Panc1 (cell line): ENCODE results near the gene SLC22A7. TPM values are rescaled to one million over a fixed set of nuclear protein-coding genes. Genes with fewer than 3 reads are reported as not detected.

Experiments used
- ATAC-seq: fragments of 200-7000 bp; cut with Tn5 transposase; 2 replicates; pipeline ENCODE4 v1.9.1; 2020; ENCODE audit warnings: mild to moderate bottlenecking, moderate library complexity
- BruUV-seq: library from RNA; stranded (reverse); fragments of 400-500 nt; replicated peaks from 2 replicates; lab custom pipeline; 2021; lab: Mats Ljungman, UMichigan
- CTCF ChIA-PET: fragments of 300-600 bp; sonication (Branson Sonifier 250); formaldehyde crosslinking; loops from one replicate; lab custom pipeline; 2022; ENCODE audit warnings: antibody characterized with exemption; lab: Charles Lee
- POLR2A ChIA-PET: fragments of 300-600 bp; sonication (Branson Sonifier 250); formaldehyde crosslinking; loops from one replicate; lab custom pipeline; 2022; ENCODE audit warnings: antibody characterized with exemption; lab: Charles Lee
- DNase-seq: peaks from one replicate; pipeline ENCODE4 v3.0.0-alpha.2; 2010; ENCODE audit warnings: low read depth, low spot score
- H3K27ac ChIP-seq: 2 replicates; pipeline ENCODE4 v1.5.1; 2011; ENCODE audit warnings: mild to moderate bottlenecking, low read length, inconsistent platforms
- H3K27me3 ChIP-seq: fragments of 200-500 bp; sonication (Bioruptor generic); 2 replicates; pipeline ENCODE4 v1.6.0; 2014; ENCODE audit warnings: low read length, inconsistent platforms; ENCODE audit not compliant: control insufficient read depth, insufficient read depth
- H3K36me3 ChIP-seq: fragments of 200-500 bp; sonication (Bioruptor generic); 2 replicates; pipeline ENCODE4 v1.5.1; 2014; ENCODE audit warnings: inconsistent platforms, mild to moderate bottlenecking, low read length, moderate library complexity; ENCODE audit not compliant: control insufficient read depth, insufficient read depth
- H3K4me1 ChIP-seq: 2 replicates; pipeline ENCODE4 v1.5.1; 2011; ENCODE audit warnings: inconsistent platforms, mild to moderate bottlenecking, low read length, moderate library complexity; ENCODE audit not compliant: control insufficient read depth, insufficient read depth
- H3K4me3 ChIP-seq, 2 experiments: 2 replicates each; pipeline ENCODE4 v1.5.1; 2011 to 2012; ENCODE audit warnings: low read depth in 2 of 2, low read length in 2 of 2, mild to moderate bottlenecking in 2 of 2, inconsistent platforms in 1 of 2, moderate library complexity in 1 of 2
- H3K9me3 ChIP-seq: fragments of 200-500 bp; sonication (Bioruptor generic); 2 replicates; pipeline ENCODE4 v1.5.1; 2014; ENCODE audit warnings: low read depth, mild to moderate bottlenecking, inconsistent platforms, low read length, moderate library complexity; ENCODE audit not compliant: control insufficient read depth, insufficient read depth
- POLR2AphosphoS5 ChIP-seq: IDR thresholded peaks from 2 replicates; pipeline ENCODE4 v1.6.1; 2012; ENCODE audit warnings: mild to moderate bottlenecking, low read depth, low read length, moderate library complexity
- SIN3A ChIP-seq: IDR thresholded peaks from 2 replicates; pipeline ENCODE4 v1.6.1; 2012; ENCODE audit warnings: low read depth, mild to moderate bottlenecking, low read length, moderate library complexity, borderline replicate concordance; ENCODE audit not compliant: insufficient read depth
- TCF7L2 ChIP-seq: IDR thresholded peaks from 2 replicates; pipeline ENCODE4 v1.6.1; 2011; ENCODE audit warnings: mild to moderate bottlenecking, low read depth, low read length, inconsistent platforms
- in situ Hi-C: cut with HindIII; loops from 2 replicates; pipeline ENCODE4 v1.10.0; 2016; ENCODE audit warnings: low sequenced_read_pairs, low pct_unique_long_range_greater_than_20kb
- intact Hi-C: fragments of 100-400 bp; cut with micrococcal nuclease; formaldehyde crosslinking; loops from one replicate; pipeline ENCODE4 v1.10.0; 2022; ENCODE audit not compliant: unreplicated experiment
- total RNA-seq: library from RNA; stranded (reverse); gene quantifications from one replicate; pipeline ENCODE4 v1.2.1, GENCODE V29; 2021; ENCODE audit not compliant: unreplicated experiment
- TF ChIP-seq, protein P1 (sequence below), 2 experiments: IDR thresholded peaks; 2 replicates each; pipeline ENCODE4 v1.6.1; 2011 to 2012; ENCODE audit warnings: low read depth in 2 of 2, control low read depth in 1 of 2, low read length in 1 of 2, mild to moderate bottlenecking in 1 of 2, moderate library complexity in 1 of 2; ENCODE audit not compliant: insufficient read depth in 1 of 2
- TF ChIP-seq, protein P2 (sequence below): fragments of 450-650 bp; IDR thresholded peaks from 2 replicates; pipeline ENCODE4 v1.5.1; 2017; ENCODE audit warnings: mild to moderate bottlenecking

Gene SLC22A7
- total RNA-seq, 1 experiment from 2014 or later, result not detected

DNA sequence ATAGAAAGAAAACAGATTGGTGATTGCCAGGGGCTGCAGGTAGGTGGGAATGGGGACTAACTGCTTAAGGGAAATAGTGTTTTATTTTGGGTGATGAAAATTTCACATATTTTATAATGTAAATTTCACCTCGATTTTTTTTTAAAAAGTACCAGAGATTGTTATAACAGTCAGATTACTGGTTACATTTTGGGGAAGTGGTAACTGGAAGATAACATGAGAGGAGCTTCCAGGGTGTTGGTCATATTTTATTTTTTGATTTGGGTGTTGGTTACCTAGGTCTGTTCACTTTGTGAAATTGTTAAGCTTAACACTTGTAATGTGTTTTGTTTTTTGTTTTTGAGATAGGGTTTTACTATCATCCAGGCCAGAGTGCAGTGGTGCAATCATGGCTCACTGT, 27.8 kb downstream of the SLC22A7 start:
- in situ Hi-C loops (no loop called here), intact Hi-C loops (no loop called here)
- BruUV-seq, result no TSS peak
- DNase-seq (no peak), ATAC-seq (no peak)
- Histone ChIP-seq H3K27ac (no peak overlapping the region), H3K9me3 (no peaks in the 10 kb centered on the region), H3K4me3 (no peak overlapping the region), H3K36me3 (no peaks in the 10 kb centered on the region), H3K4me1 (no peaks in the 10 kb centered on the region), H3K27me3 (no peaks in the 10 kb centered on the region)
- ChIA-PET POLR2A (no interaction called here), CTCF (no interaction called here)
- TF ChIP-seq POLR2AphosphoS5 (no peak), TCF7L2 (no peak), SIN3A (no peak)
- TF ChIP-seq, protein P1, sequence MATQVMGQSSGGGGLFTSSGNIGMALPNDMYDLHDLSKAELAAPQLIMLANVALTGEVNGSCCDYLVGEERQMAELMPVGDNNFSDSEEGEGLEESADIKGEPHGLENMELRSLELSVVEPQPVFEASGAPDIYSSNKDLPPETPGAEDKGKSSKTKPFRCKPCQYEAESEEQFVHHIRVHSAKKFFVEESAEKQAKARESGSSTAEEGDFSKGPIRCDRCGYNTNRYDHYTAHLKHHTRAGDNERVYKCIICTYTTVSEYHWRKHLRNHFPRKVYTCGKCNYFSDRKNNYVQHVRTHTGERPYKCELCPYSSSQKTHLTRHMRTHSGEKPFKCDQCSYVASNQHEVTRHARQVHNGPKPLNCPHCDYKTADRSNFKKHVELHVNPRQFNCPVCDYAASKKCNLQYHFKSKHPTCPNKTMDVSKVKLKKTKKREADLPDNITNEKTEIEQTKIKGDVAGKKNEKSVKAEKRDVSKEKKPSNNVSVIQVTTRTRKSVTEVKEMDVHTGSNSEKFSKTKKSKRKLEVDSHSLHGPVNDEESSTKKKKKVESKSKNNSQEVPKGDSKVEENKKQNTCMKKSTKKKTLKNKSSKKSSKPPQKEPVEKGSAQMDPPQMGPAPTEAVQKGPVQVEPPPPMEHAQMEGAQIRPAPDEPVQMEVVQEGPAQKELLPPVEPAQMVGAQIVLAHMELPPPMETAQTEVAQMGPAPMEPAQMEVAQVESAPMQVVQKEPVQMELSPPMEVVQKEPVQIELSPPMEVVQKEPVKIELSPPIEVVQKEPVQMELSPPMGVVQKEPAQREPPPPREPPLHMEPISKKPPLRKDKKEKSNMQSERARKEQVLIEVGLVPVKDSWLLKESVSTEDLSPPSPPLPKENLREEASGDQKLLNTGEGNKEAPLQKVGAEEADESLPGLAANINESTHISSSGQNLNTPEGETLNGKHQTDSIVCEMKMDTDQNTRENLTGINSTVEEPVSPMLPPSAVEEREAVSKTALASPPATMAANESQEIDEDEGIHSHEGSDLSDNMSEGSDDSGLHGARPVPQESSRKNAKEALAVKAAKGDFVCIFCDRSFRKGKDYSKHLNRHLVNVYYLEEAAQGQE (IDR thresholded peaks at IDR 0.05; ENCODE audit: insufficient read depth in 1 of 2, low read depth in 2 of 2, low read length in 1 of 2), result no peak
- TF ChIP-seq, protein P2, sequence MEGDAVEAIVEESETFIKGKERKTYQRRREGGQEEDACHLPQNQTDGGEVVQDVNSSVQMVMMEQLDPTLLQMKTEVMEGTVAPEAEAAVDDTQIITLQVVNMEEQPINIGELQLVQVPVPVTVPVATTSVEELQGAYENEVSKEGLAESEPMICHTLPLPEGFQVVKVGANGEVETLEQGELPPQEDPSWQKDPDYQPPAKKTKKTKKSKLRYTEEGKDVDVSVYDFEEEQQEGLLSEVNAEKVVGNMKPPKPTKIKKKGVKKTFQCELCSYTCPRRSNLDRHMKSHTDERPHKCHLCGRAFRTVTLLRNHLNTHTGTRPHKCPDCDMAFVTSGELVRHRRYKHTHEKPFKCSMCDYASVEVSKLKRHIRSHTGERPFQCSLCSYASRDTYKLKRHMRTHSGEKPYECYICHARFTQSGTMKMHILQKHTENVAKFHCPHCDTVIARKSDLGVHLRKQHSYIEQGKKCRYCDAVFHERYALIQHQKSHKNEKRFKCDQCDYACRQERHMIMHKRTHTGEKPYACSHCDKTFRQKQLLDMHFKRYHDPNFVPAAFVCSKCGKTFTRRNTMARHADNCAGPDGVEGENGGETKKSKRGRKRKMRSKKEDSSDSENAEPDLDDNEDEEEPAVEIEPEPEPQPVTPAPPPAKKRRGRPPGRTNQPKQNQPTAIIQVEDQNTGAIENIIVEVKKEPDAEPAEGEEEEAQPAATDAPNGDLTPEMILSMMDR, result no peak

DNA sequence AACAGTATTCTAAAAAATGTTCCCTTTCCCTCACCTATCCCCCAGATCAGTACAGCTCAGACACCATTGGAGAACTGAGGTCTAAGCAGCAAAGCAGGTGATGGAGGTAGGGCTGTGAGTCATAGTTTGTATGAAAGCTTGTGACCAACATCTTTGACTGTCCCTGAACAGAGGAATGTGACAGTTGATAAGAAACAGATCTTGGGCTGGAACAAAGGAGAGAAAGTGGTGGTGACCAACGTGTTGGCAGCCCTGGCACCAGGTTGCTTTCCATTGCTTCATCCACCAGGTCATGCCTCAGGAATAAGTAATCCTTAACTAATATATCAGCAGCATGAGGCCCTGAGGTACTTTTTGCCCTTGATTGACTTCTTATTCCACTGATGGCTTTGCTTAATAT, 30.5 kb downstream of the SLC22A7 start:
- no TSS peak for BruUV-seq
- H3K36me3 ChIP-seq, result no peaks in the 10 kb centered on the region
- DNase-seq, result no peak
- ChIA-PET POLR2A (no interaction called here), CTCF (no interaction called here)
- in situ Hi-C loops, result no loop called here
- intact Hi-C loops, result no loop called here
- no peaks in the 10 kb centered on the region for H3K9me3 ChIP-seq
- peak; percentile 48; the same call in 1 of the 2 replicates for ATAC-seq
- no peak overlapping the region for H3K27ac ChIP-seq
- TF ChIP-seq SIN3A (no peak), POLR2AphosphoS5 (no peak), TCF7L2 (no peak)
- TF ChIP-seq, protein P2, result no peak
- TF ChIP-seq, protein P1 (IDR thresholded peaks at IDR 0.05; ENCODE audit: insufficient read depth in 1 of 2, low read depth in 2 of 2, low read length in 1 of 2), result no peak
- H3K27me3 ChIP-seq, result no peaks in the 10 kb centered on the region
- H3K4me1 ChIP-seq, result no peaks in the 10 kb centered on the region
- no peak overlapping the region for H3K4me3 ChIP-seq
